Testis (tissue), 3 donors: ENCODE data around the gene POGLUT2. TPM values are rescaled to one million over a fixed set of nuclear protein-coding genes. Genes with fewer than 3 reads are reported as not detected.

Experiments
- DNase-seq: peaks from one replicate; pipeline ENCODE4 v3.0.0-alpha.2; 2019
- H3K27ac ChIP-seq, 2 donors: fragments of 200-600 bp; sonication (generic); one replicate each; pipeline ENCODE4 v1.5.1; 2019
- H3K27me3 ChIP-seq: fragments of 200-600 bp; sonication (generic); one replicate; pipeline ENCODE4 v1.5.1; 2019
- H3K36me3 ChIP-seq: fragments of 200-600 bp; sonication (generic); one replicate; pipeline ENCODE4 v1.5.1; 2017; ENCODE audit warnings: low read depth; ENCODE audit errors: missing control alignments
- H3K4me1 ChIP-seq: fragments of 200-600 bp; sonication (generic); one replicate; pipeline ENCODE4 v1.5.1; 2019
- H3K4me3 ChIP-seq, 2 donors: fragments of 200-600 bp; sonication (generic); one replicate each; pipeline ENCODE4 v1.5.1; 2017 to 2019
- H3K9me3 ChIP-seq: fragments of 200-600 bp; sonication (generic); one replicate; pipeline ENCODE4 v1.5.1; 2017
- CTCF ChIP-seq, 3 experiments: fragments of 450-650 bp in 2 of 3; fragments of 200-600 bp in 1 of 3; sonication (generic) in 1 of 3; IDR thresholded peaks; one replicate each; pipeline ENCODE4 v1.5.1; 2016 to 2019; ENCODE audit warnings: antibody characterized with exemption in 3 of 3, mild to moderate bottlenecking in 2 of 3, moderate library complexity in 1 of 3
- POLR2A ChIP-seq: fragments of 450-650 bp; IDR thresholded peaks from one replicate; pipeline ENCODE4 v1.6.1; 2017; ENCODE audit warnings: antibody characterized with exemption, mild to moderate bottlenecking, moderate library complexity
- WGBS, 2 donors: methylation state at CpG; one replicate each; pipeline ENCODE4 v1.1.5; 2018; 5-methylcytosine and 5-hydroxymethylcytosine counted together
- intact Hi-C: fragments of 100-400 bp; cut with DNase I; formaldehyde crosslinking; loops from one replicate; pipeline ENCODE4 v1.15.1; 2023; ENCODE audit warnings: low total_unique reads
- polyA plus RNA-seq: library from polyadenylated mRNA; stranded (reverse); fragments of 350-450 nt; fragmentation: Illumina TruSeq; extraction: RNeasy Lipid Tissue Mini Kit (QIAGEN cat#74804); gene quantifications from one replicate; pipeline ENCODE4 v1.2.3, GENCODE V29; 2014; ENCODE audit warnings: low read depth, low replicate concordance; ENCODE audit not compliant: insufficient read depth
- total RNA-seq, 2 donors: library from RNA; depleted of rRNA; stranded (reverse); fragments of >200 nt; gene quantifications; one replicate each; pipeline ENCODE4 v1.2.3, GENCODE V29; 2016

Gene POGLUT2
- total and polyA plus RNA-seq, 3 donors from 2014 or later, result 2.5 to 4.1 (median 3.9) TPM

- no peak overlapping the region for H3K27ac ChIP-seq
- intact Hi-C loops, result no loop called here
- no peaks in the 10 kb centered on the region for H3K27me3 ChIP-seq
- H3K4me1 ChIP-seq, result peaks cover 5% of the 10 kb centered on the region
- no peaks in the 10 kb centered on the region for H3K9me3 ChIP-seq
- DNase-seq, result no peak
- no peak for TF ChIP-seq CTCF (IDR thresholded peaks at IDR 0.05)
- no peak for TF ChIP-seq POLR2A
- H3K36me3 ChIP-seq, result no peaks in the 10 kb centered on the region
- WGBS, 2 donors, result 70 to 77% methylated on average over 16 of the region's 16 CpGs
- peak overlapping the region; percentile 72 to 97 for H3K4me3 ChIP-seq
These were observed 26.7 kb downstream of the POGLUT2 start for GRCh38 chr13:102772042-102772425.

- TF ChIP-seq POLR2A (no peak), CTCF (IDR thresholded peaks at IDR 0.05) (no peak)
- H3K9me3 ChIP-seq, result no peaks in the 10 kb centered on the region
- no peak overlapping the region for H3K4me3 ChIP-seq
- 66 to 80% methylated on average over 6 of the region's 6 CpGs for WGBS, 2 donors
- H3K4me1 ChIP-seq, result peaks cover 5% of the 10 kb centered on the region
- intact Hi-C loops, result no loop called here
- H3K36me3 ChIP-seq, result no peaks in the 10 kb centered on the region
- no peaks in the 10 kb centered on the region for H3K27me3 ChIP-seq
- no peak overlapping the region for H3K27ac ChIP-seq
- DNase-seq, result no peak
These were observed 27.3 kb downstream of the POGLUT2 start for GRCh38 chr13:102771298-102772041.

- H3K27ac ChIP-seq, result no peak overlapping the region
- no peak overlapping the region for H3K4me3 ChIP-seq
- DNase-seq, result no peak
- TF ChIP-seq POLR2A (no peak), CTCF (IDR thresholded peaks at IDR 0.05) (no peak)
- H3K36me3 ChIP-seq, result no peaks in the 10 kb centered on the region
- intact Hi-C loops, result no loop called here
- WGBS, 2 donors, result 89% methylated on average over 2 of the region's 2 CpGs
- H3K4me1 ChIP-seq, result peaks cover 5% of the 10 kb centered on the region
- H3K9me3 ChIP-seq, result no peaks in the 10 kb centered on the region
- H3K27me3 ChIP-seq, result no peaks in the 10 kb centered on the region
These were observed 28.3 kb downstream of the POGLUT2 start for GRCh38 chr13:102770435-102770834.

GRCh38 chr13:102769679-102770078, 29.1 kb downstream of the POGLUT2 start:
- H3K9me3 ChIP-seq, result no peaks in the 10 kb centered on the region
- no peak for TF ChIP-seq CTCF (IDR thresholded peaks at IDR 0.05)
- no peak for TF ChIP-seq POLR2A
- H3K27me3 ChIP-seq, result no peaks in the 10 kb centered on the region
- H3K36me3 ChIP-seq, result no peaks in the 10 kb centered on the region
- no peak overlapping the region for H3K4me3 ChIP-seq
- 65 to 68% methylated on average over 4 of the region's 4 CpGs for WGBS, 2 donors
- intact Hi-C loops, result no loop called here
- no peak overlapping the region for H3K27ac ChIP-seq
- no peak for DNase-seq
- peaks cover 5% of the 10 kb centered on the region for H3K4me1 ChIP-seq

GRCh38 chr13:102768909-102769308, 29.9 kb downstream of the POGLUT2 start:
- peaks cover 10% of the 10 kb centered on the region for H3K4me1 ChIP-seq
- DNase-seq, result no peak
- no peaks in the 10 kb centered on the region for H3K27me3 ChIP-seq
- intact Hi-C loops, result no loop called here
- no peak overlapping the region for H3K27ac ChIP-seq
- 86 to 89% methylated on average over 2 of the region's 2 CpGs for WGBS, 2 donors
- no peaks in the 10 kb centered on the region for H3K9me3 ChIP-seq
- TF ChIP-seq CTCF (IDR thresholded peaks at IDR 0.05) (no peak), POLR2A (no peak)
- no peak overlapping the region for H3K4me3 ChIP-seq
- H3K36me3 ChIP-seq, result no peaks in the 10 kb centered on the region
